GM23338 (cell line): ENCODE results near the gene SRPK1. TPM values are rescaled to one million over a fixed set of nuclear protein-coding genes. Genes with fewer than 3 reads are reported as not detected.

Experiments used
- ETS1 ChIP-seq: IDR thresholded peaks from 2 replicates; pipeline ENCODE4 v1.6.1; 2016; ENCODE audit warnings: antibody characterized with exemption
- EZH2phosphoT487 ChIP-seq: fragments of 200-600 bp; sonication (generic); IDR thresholded peaks from one replicate; pipeline ENCODE4 v1.8.1; 2018; ENCODE audit warnings: antibody characterized with exemption; ENCODE audit not compliant: unreplicated experiment
- NANOG ChIP-seq: IDR thresholded peaks from 2 replicates; pipeline ENCODE4 v1.6.1; 2016; ENCODE audit warnings: antibody characterized with exemption, borderline replicate concordance
- POLR2AphosphoS5 ChIP-seq: IDR thresholded peaks from 2 replicates; pipeline ENCODE4 v1.6.1; 2016; ENCODE audit warnings: antibody characterized with exemption, low read depth
- REST ChIP-seq: IDR thresholded peaks from one replicate; pipeline ENCODE4 v1.6.1; 2018; ENCODE audit warnings: antibody characterized with exemption; ENCODE audit not compliant: unreplicated experiment
- ZNF331 ChIP-seq: fragments of 250-450 bp; sonication (Bioruptor Pico); IDR thresholded peaks from 2 replicates; pipeline ENCODE4 v1.5.0; 2020; ENCODE audit warnings: low read depth, mild to moderate bottlenecking, moderate library complexity
- ZNF462 ChIP-seq: fragments of 250-450 bp; sonication (Bioruptor Pico); IDR thresholded peaks from 2 replicates; pipeline ENCODE4 v1.5.0; 2020; ENCODE audit warnings: mild to moderate bottlenecking, moderate library complexity
- polyA plus RNA-seq: library from polyadenylated mRNA; unstranded; fragments of >200 nt; fragmentation: Nextera tagmentation; extraction: Ambion mirVana; gene quantifications from 2 replicates; pipeline ENCODE4 v1.2.1, GENCODE V29; 2016
- total RNA-seq: library from RNA; depleted of rRNA; stranded (reverse); fragments of >200 nt; shearing (Covaris generic); gene quantifications from 2 replicates; pipeline ENCODE4 v1.2.3, GENCODE V29; 2014

SRPK1 gene
- total and polyA plus RNA-seq, 2 experiments from 2014 or later, result 175 to 202 TPM

- no peak for TF ChIP-seq ZNF462 (CRISPR knock-in tag)
- no peak for TF ChIP-seq ETS1
- no peak for TF ChIP-seq EZH2phosphoT487
- TF ChIP-seq NANOG, result no peak
- no peak for TF ChIP-seq ZNF331 (CRISPR knock-in tag)
- no peak for TF ChIP-seq REST
- no peak for TF ChIP-seq POLR2AphosphoS5
Observed at GRCh38 chr6:35809809-35810208, 111.1 kb downstream of the SRPK1 start (continued).
